ENCODE measurements around the gene ZNF419. TPM values are rescaled to one million over a fixed set of nuclear protein-coding genes. Genes with fewer than 3 reads are reported as not detected.

ZNF419 gene
- total RNA-seq, result 7.1 and 9.7 TPM in 2 replicates

DNA sequence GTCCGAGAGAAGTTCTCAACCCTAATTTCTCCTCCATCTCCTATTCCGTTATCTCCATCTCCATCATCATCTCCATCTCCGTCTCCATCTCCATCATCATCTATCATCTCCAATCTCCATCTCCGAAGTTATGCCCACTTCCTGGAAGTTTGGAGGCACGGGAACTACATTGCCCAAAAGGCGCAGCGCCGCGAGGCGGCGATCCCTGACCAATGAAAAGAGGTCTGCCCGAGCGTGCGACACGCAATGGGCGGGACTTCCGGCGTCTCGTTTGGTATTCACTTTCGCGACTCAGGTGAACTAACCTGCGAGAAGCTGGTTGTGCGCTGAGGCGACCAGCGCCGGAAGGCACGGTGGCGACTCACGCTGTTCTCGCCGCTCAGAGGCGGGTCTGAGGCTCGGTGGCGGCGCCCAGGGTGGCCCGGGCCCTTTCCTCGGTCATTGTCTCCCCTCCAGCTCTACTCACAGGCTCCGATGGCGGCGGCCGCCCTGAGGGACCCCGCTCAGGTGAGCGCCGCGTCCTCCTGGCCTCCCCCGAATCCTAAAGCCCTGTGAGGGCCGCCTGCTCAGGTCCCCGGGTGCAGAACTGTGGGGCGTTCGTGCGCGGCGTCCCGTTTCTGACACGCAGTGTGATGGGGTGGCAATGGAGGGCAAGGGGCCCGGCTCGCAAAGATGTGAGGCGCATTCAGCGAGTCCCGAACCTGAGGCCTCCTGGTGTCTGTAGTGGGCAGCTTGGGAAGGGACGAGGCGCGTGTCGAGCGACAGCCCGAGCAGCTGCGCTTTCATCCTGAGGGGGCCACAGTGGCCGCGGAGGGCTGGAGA, at the start of gene ZNF419:
ZNF419 (plus strand) TSS at position 274 of the 822 bp plus-strand sequence; CDS start at position 475, 201 bp downstream.

GRCh38 chr19:57477191-57478008, 10.2 kb upstream of the ZNF419 start, which contains the start of gene ZNF772:
ZNF772 (minus strand) TSS chr19:57477566; CDS start chr19:57477309, 257 bp downstream.

DNA sequence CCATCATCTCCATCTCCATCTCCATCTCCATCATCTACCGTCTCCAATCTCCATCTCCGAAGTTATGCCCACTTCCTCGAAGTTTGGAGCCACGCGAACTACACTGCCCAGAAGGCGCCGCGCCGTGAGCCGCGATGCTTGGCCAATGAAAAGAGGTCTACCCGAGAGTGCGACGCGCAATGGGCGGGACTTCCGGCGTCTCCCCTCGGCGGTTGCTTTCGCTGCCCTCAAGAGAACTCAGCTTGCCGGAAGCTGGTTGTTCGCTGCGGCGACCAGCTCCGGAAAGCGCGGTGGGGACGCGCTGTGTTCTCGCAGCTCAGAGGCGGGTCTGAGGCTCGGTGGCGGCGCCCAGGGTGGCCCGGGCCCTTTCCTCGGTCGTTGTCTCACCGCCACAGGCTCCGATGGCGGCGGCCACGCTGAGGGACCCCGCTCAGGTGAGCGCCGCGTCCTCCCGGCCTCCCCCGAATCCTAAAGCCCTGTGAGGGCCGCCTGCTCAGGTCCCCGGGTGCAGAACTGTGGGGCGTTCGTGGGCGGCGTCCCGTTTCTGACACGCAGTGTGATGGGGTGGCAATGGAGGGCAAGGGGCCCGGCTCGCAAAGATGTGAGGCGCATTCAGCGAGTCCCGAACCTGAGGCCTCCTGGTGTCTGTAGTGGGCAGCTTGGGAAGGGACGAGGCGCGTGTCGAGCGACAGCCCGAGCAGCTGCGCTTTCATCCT, 12.3 kb downstream of the ZNF419 start, which contains the start of gene ZNF773:
ZNF773 (plus strand) TSS at position 259 of the 716 bp plus-strand sequence; CDS start at position 402, 143 bp downstream.

DNA sequence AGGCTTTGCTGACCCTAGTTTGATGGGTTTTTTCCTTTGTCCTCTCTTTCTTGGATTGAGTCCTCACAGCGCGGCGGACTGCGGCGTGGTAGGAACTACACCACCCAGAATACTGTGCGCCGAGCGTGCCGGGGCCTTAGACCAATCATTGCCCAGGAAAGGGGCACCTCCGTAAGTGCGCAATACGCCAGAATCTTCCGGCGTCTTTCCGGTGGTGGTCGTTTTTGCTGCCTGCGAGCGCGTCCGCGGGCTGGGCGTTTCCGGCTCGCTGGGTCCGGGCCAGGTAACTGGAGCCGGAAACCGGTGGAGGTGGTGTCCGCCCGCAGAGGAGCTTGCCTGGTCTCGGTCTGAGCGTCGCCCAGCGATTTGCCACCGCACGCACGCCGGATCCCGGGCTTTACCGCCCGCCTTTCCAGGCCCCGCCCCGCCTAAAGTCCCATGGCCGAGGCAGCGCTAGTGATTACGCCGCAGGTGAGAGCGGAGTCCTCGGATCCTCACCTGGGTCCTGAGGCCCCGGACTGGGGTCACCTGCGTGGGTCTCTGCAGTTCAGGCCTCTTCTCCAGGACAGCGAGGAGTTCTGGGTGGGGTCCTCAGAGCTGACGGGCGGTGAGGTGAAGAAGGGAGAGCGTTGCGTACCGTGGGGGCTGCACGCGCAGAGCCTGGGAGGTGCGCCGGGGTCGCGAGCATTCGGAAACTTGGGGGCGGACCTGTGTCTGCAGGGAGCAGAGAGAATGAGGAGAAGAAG, 39.8 kb downstream of the ZNF419 start, which contains the start of gene ZNF549:
ZNF549 (plus strand) TSS at position 221 of the 746 bp plus-strand sequence; CDS start at position 439, 218 bp downstream.

Other genes with a start within 250 kb of the ZNF419 start
- gene ZNF805, start 247.1 kb upstream of the ZNF419 start, total RNA-seq, result 20.1 and 30.9 TPM in 2 replicates
- gene ZNF460, start 207.3 kb upstream of the ZNF419 start, total RNA-seq, result 49.9 and 84.8 TPM in 2 replicates
- gene ZNF543, start 167.3 kb upstream of the ZNF419 start, total RNA-seq, result 7.9 and 10.7 TPM in 2 replicates
- 7.6 and 8.9 TPM in 2 replicates for gene ZNF304, start 136.5 kb upstream of the ZNF419 start, total RNA-seq
- 6.5 and 8.8 TPM in 2 replicates for gene TRAPPC2B, start 124.2 kb upstream of the ZNF419 start, total RNA-seq
- gene ZNF547, start 124.2 kb upstream of the ZNF419 start, total RNA-seq, result 3.6 and 3.7 TPM in 2 replicates
- gene ZNF548, start 97.9 kb upstream of the ZNF419 start, total RNA-seq, result 12.1 and 18.9 TPM in 2 replicates
- gene ZNF17, start 76.6 kb upstream of the ZNF419 start, total RNA-seq, result 9.1 and 9.5 TPM in 2 replicates
- gene ZNF749, start 52.4 kb upstream of the ZNF419 start, total RNA-seq, result 10.7 and 13.4 TPM in 2 replicates
- 0.18 and 0.56 TPM in 2 replicates for gene VN1R1, start 30.6 kb upstream of the ZNF419 start, total RNA-seq
- gene ZNF772, start 10.2 kb upstream of the ZNF419 start, total RNA-seq, result 10.2 and 18.1 TPM in 2 replicates
- 5.8 and 9.9 TPM in 2 replicates for gene ZNF773, start 12.2 kb downstream of the ZNF419 start, total RNA-seq
- gene ZNF549, start 39.6 kb downstream of the ZNF419 start, total RNA-seq, result 3.5 and 4.7 TPM in 2 replicates
- gene ZNF550, start 72.1 kb downstream of the ZNF419 start, total RNA-seq, result 4.9 and 7.2 TPM in 2 replicates
- 3.8 TPM in 2 replicates for gene ZNF416, start 91.2 kb downstream of the ZNF419 start, total RNA-seq
- 1.1 and 5.5 TPM in 2 replicates for gene ZIK1, start 96.4 kb downstream of the ZNF419 start, total RNA-seq
- 3.3 and 3.7 TPM in 2 replicates for gene ZNF530, start 112.1 kb downstream of the ZNF419 start, total RNA-seq
- 13.9 and 16.3 TPM in 2 replicates for gene ZNF134, start 126.5 kb downstream of the ZNF419 start, total RNA-seq
- gene ZNF211, start 145.4 kb downstream of the ZNF419 start, total RNA-seq, result 8.7 and 12.0 TPM in 2 replicates
- gene ZSCAN4, start 181.2 kb downstream of the ZNF419 start, total RNA-seq, result not detected in 2 replicates
- gene ZNF551, start 194.2 kb downstream of the ZNF419 start, total RNA-seq, result 6.9 and 7.0 TPM in 2 replicates
- gene ZNF154, start 221.5 kb downstream of the ZNF419 start, total RNA-seq, result 0.27 and 2.4 TPM in 2 replicates
- 4.3 and 6.6 TPM in 2 replicates for gene ZNF671, start 239.9 kb downstream of the ZNF419 start, total RNA-seq

All from endothelial cell of coronary artery (primary cell).